SU-DHL-6 (cell line): ENCODE measurements around the gene OPHN1.
"Not testable (repeated sequence)": the region's sequence is repeated elsewhere in the genome, so short reads cannot be mapped to it uniquely, and the experiment has no call there.

Source experiments
- H2AFZ ChIP-seq: fragments of 200-600 bp; sonication (generic); 2 replicates; pipeline ENCODE4 v1.6.1; 2014; ENCODE audit warnings: low read depth, mild to moderate bottlenecking, moderate library complexity, mixed read lengths, antibody characterized with exemption, low read length; ENCODE audit not compliant: severe bottlenecking
- H3F3A ChIP-seq: fragments of 200-600 bp; shearing (Covaris generic); 2 replicates; pipeline ENCODE4 v1.6.0; 2016; ENCODE audit warnings: antibody characterized with exemption, mild to moderate bottlenecking; ENCODE audit not compliant: insufficient read depth
- H3K27ac ChIP-seq: fragments of 200-600 bp; sonication (generic); 2 replicates; pipeline ENCODE4 v1.5.1; 2016; ENCODE audit warnings: low read depth, mild to moderate bottlenecking, low read length, moderate library complexity, mixed read lengths
- H3K27me3 ChIP-seq: fragments of 200-600 bp; sonication (generic), shearing (Covaris generic); 2 replicates; pipeline ENCODE4 v1.6.0; 2014; ENCODE audit warnings: mild to moderate bottlenecking, low read length
- H3K36me3 ChIP-seq: fragments of 200-600 bp; sonication (generic); 2 replicates; pipeline ENCODE4 v1.6.1; 2014; ENCODE audit warnings: mild to moderate bottlenecking, low read length, mixed read lengths
- H3K4me2 ChIP-seq: fragments of 300-600, 200-600 bp; shearing (Covaris generic), sonication (generic); 2 replicates; pipeline ENCODE4 v1.6.0; 2014; ENCODE audit warnings: low read length, low read depth, mild to moderate bottlenecking; ENCODE audit not compliant: poor library complexity, severe bottlenecking
- H3K4me3 ChIP-seq: fragments of 200-600 bp; sonication (generic); 2 replicates; pipeline ENCODE4 v1.5.1; 2014; ENCODE audit warnings: antibody characterized with exemption, low read length, mild to moderate bottlenecking, mixed read lengths; ENCODE audit not compliant: insufficient read depth, poor library complexity, severe bottlenecking
- H3K79me2 ChIP-seq: fragments of 200-600 bp; sonication (generic); 2 replicates; pipeline ENCODE4 v1.6.1; 2014; ENCODE audit warnings: mild to moderate bottlenecking, low read length, moderate library complexity; ENCODE audit not compliant: insufficient read depth
- H3K9ac ChIP-seq: fragments of 200-600 bp; sonication (generic); 2 replicates; pipeline ENCODE4 v1.7.0; 2014; ENCODE audit warnings: mild to moderate bottlenecking, low read length
- H3K9me2 ChIP-seq: fragments of 200-600 bp; sonication (generic); replicated peaks from 2 replicates; pipeline ENCODE4 v1.6.1; 2014; ENCODE audit warnings: low read length; ENCODE audit not compliant: insufficient read depth
- H3K9me3 ChIP-seq: fragments of 200-600 bp; sonication (generic); 2 replicates; pipeline ENCODE4 v1.6.1; 2014; ENCODE audit warnings: low read length, mixed read lengths; ENCODE audit not compliant: insufficient read depth
- H4K20me1 ChIP-seq: fragments of 200-600 bp; sonication (generic); 2 replicates; pipeline ENCODE4 v1.6.1; 2014; ENCODE audit warnings: low read depth, mild to moderate bottlenecking, antibody characterized with exemption, low read length, moderate library complexity, mixed read lengths
- CTCF ChIP-seq: fragments of 200-600 bp; sonication (generic); IDR thresholded peaks from one replicate; pipeline ENCODE4 v1.5.1; 2017; ENCODE audit warnings: antibody characterized with exemption, mild to moderate bottlenecking, low read length, moderate library complexity; ENCODE audit not compliant: insufficient read depth, poor library complexity, severe bottlenecking
- EZH2phosphoT487 ChIP-seq: fragments of 200-600 bp; sonication (generic), shearing (Covaris generic); conservative IDR thresholded peaks from 2 replicates; pipeline ENCODE4 v1.6.1; 2018; ENCODE audit warnings: mild to moderate bottlenecking, antibody characterized with exemption, low read length, moderate library complexity, mixed read lengths

OPHN1 gene

GRCh38 chrX:68072041-68072440 is 361.3 kb downstream of the OPHN1 start:
- H2AFZ ChIP-seq = no peak overlapping the region
- H3K9me3 ChIP-seq = no peaks in the 10 kb centered on the region
- H3K79me2 ChIP-seq = no peaks in the 10 kb centered on the region

GRCh38 chrX:68070119-68070518 is 363.2 kb downstream of the OPHN1 start:
- H3K9ac ChIP-seq, H3K27ac ChIP-seq, H3K4me3 ChIP-seq, H4K20me1 ChIP-seq, H3K27me3 ChIP-seq, H3F3A ChIP-seq, H3K4me2 ChIP-seq, H3K79me2 ChIP-seq, H3K36me3 ChIP-seq, H2AFZ ChIP-seq, H3K9me2 ChIP-seq, H3K9me3 ChIP-seq: not testable (repeated sequence)

More at GRCh38 chrX:68072041-68072440, 361.3 kb downstream of the OPHN1 start:
- no peak overlapping the region for H3K27ac ChIP-seq
- no peaks in the 10 kb centered on the region for H3F3A ChIP-seq
- H3K4me3 ChIP-seq = no peak overlapping the region
- no peak overlapping the region for H3K4me2 ChIP-seq
- H3K27me3 ChIP-seq = no peaks in the 10 kb centered on the region
- no peaks in the 10 kb centered on the region for H3K36me3 ChIP-seq
- no peaks in the 10 kb centered on the region for H3K9me2 ChIP-seq
- TF ChIP-seq EZH2phosphoT487 (no peak), CTCF (no peak)
- H4K20me1 ChIP-seq = no peaks in the 10 kb centered on the region
- no peak overlapping the region for H3K9ac ChIP-seq

- Histone ChIP-seq H3K9ac (no peak overlapping the region), H3K27ac (no peak overlapping the region), H3F3A (no peaks in the 10 kb centered on the region), H2AFZ (no peak overlapping the region), H4K20me1 (no peaks in the 10 kb centered on the region), H3K9me2 (no peaks in the 10 kb centered on the region), H3K4me3 (no peak overlapping the region), H3K27me3 (no peaks in the 10 kb centered on the region), H3K9me3 (no peaks in the 10 kb centered on the region), H3K36me3 (no peaks in the 10 kb centered on the region), H3K79me2 (no peaks in the 10 kb centered on the region), H3K4me2 (no peak overlapping the region)
- TF ChIP-seq CTCF = no peak
- TF ChIP-seq EZH2phosphoT487 = no peak
Measured at GRCh38 chrX:68061206-68061535, 372.1 kb downstream of the OPHN1 start.

- no peak overlapping the region for H3K4me3 ChIP-seq
- H3K36me3 ChIP-seq = no peaks in the 10 kb centered on the region
- no peak overlapping the region for H3K4me2 ChIP-seq
- no peaks in the 10 kb centered on the region for H3K9me3 ChIP-seq
- H3F3A ChIP-seq = no peaks in the 10 kb centered on the region
- H3K27me3 ChIP-seq = no peaks in the 10 kb centered on the region
- no peak overlapping the region for H3K27ac ChIP-seq
- TF ChIP-seq EZH2phosphoT487 = no peak
- no peak for TF ChIP-seq CTCF
- H3K79me2 ChIP-seq = no peaks in the 10 kb centered on the region
- H4K20me1 ChIP-seq = no peaks in the 10 kb centered on the region
- no peaks in the 10 kb centered on the region for H3K9me2 ChIP-seq
- no peak overlapping the region for H2AFZ ChIP-seq
- H3K9ac ChIP-seq = no peak overlapping the region
Measured at GRCh38 chrX:68060506-68061205, 372.6 kb downstream of the OPHN1 start.
